GM06990 (cell line): ENCODE results near the gene COMMD1.
"Not testable (repeated sequence)": the region's sequence is repeated elsewhere in the genome, so short reads cannot be mapped to it uniquely, and the experiment has no call there.

Experiments
- DNase-seq: peaks from one replicate; pipeline ENCODE4 v3.0.0-alpha.2; 2011; ENCODE audit not compliant: insufficient read length; ENCODE audit errors: extremely low read depth
- H3K27me3 ChIP-seq: replicated peaks from 2 replicates; pipeline ENCODE4 v1.6.0; 2011; ENCODE audit warnings: low read length; ENCODE audit not compliant: control insufficient read depth, insufficient read depth
- H3K36me3 ChIP-seq: 2 replicates; pipeline ENCODE4 v1.5.1; 2011; ENCODE audit warnings: low read length; ENCODE audit not compliant: control insufficient read depth, insufficient read depth
- H3K4me3 ChIP-seq: replicated peaks from 2 replicates; pipeline ENCODE4 v1.5.1; 2011; ENCODE audit warnings: low read depth, mild to moderate bottlenecking, control low read depth, low read length
- CTCF ChIP-seq: IDR thresholded peaks from 2 replicates; pipeline ENCODE4 v1.5.1; 2011; ENCODE audit warnings: low read length, control low read depth, mild to moderate bottlenecking, inconsistent platforms; ENCODE audit not compliant: insufficient read depth, poor library complexity, severe bottlenecking

Gene COMMD1

GRCh38 chr2:61952288-61952687, 46.8 kb downstream of the COMMD1 start:
- H3K36me3 ChIP-seq, result no peaks in the 10 kb centered on the region
- no peaks in the 10 kb centered on the region for H3K27me3 ChIP-seq
- TF ChIP-seq CTCF, result no peak
- H3K4me3 ChIP-seq, result no peak overlapping the region
- no peak for DNase-seq

DNA sequence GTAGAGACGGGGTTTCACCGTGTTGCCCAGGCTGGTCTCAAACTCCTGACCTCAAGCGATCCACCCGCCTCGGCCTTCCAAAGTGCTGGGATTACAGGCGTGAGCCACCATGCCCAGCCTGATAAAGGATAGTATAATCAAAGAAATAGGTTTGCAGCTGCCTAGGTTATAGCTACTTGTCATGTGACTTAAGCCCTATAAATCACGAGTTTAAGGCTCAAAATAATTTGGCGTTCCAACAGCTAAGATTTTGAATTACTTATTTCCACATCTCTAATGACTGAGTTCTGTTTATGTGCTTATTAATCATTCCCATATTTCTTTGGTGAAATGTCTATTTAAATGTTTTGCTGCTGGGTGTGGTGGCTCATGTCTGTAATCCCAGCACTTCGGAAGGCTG, 49.4 kb downstream of the COMMD1 start:
- DNase-seq, H3K27me3 ChIP-seq, H3K4me3 ChIP-seq, H3K36me3 ChIP-seq: not testable (repeated sequence)

DNA sequence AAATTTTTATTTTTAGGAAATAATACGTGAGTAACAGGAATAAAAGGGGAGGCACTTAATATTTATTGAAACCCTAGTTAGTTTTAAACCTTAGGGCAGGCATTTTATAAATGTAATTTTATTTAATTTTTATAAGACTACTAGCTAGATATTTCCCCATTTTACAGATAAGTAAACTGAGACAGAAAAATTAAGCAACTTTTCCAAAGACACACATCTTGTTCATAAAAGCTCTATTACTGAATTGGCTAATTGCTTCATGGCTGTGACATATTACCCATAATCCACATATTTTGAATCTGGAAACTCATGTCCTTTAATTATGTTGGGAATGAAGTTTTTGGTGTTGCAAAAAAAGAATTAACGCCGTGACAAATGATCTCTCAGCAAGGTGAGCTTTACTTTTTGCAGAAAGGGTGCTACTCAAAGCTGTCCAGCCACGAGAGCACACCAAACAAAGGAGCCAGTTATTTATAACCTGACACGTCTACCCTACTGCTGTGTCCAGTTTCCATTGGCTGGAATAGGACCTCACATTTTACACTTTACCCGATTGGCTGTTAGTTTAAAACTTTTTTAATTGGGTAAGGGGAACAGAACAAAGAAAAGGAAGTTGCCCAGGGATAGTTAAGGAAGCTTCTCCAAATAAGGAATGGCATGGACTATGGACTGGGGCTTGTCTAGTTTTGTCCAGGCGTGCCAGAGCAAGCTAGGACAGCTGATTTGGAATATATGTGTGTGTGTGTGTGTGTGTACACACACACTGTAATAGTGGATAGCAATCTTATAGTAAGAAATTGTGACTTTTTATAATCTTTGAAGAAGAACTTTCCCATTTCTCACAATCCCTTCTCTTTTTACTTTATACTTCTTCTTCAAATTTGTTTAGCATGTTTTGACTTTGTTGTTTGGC, 54.2 kb downstream of the COMMD1 start:
- DNase-seq, result no peak

DNA sequence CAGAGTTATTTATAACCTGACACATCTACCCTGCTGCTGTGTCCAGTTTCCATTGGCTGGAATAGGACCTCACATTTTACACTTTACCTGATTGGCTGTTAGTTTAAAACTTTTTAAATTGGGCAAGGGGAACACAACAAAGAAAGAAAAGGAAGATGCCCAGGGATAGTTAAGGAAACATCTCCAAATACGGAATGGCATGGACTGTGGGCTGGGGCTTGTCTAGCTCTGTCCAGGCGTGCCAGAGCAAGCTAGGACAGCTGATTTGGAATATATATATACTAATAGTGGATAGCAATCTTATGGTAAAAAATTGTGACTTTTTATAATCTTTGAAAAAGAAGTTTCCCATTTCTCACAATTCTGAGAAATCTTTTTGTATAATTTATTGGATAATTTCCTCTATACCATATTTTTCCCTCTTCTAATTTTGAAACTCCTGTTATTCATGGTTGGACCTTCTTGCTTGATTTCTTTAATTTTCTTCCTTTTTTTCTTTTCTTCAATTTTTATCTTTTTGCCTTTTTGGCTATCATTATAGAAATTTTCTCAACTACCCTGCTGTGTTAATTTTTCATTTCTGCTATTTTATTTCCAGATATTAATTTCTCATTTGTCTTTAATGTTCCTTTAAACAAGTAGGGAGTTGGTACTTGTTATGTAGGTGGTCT, 55.9 kb downstream of the COMMD1 start:
- no peaks in the 10 kb centered on the region for H3K36me3 ChIP-seq
- H3K4me3 ChIP-seq, result no peak overlapping the region
- H3K27me3 ChIP-seq, result no peaks in the 10 kb centered on the region
- TF ChIP-seq CTCF, result no peak
- no peak for DNase-seq

More for the DNA sequence above, 54.2 kb downstream of the COMMD1 start:
- Histone ChIP-seq H3K27me3 (no peaks in the 10 kb centered on the region), H3K36me3 (no peaks in the 10 kb centered on the region), H3K4me3 (no peak overlapping the region)
- no peak for TF ChIP-seq CTCF

- Histone ChIP-seq H3K36me3 (no peaks in the 10 kb centered on the region), H3K27me3 (no peaks in the 10 kb centered on the region), H3K4me3 (no peak overlapping the region)
- DNase-seq, result no peak
- TF ChIP-seq CTCF, result no peak
Measured at GRCh38 chr2:61962095-61962984, 56.9 kb downstream of the COMMD1 start.
